Anterior cingulate cortex (tissue), 58 donors: Measurements from ENCODE around the gene RAET1E.
A peak's percentile ranks its signal among the peaks of the same experiment; 100 is the strongest.
"Not testable (repeated sequence)": the region's sequence is repeated elsewhere in the genome, so short reads cannot be mapped to it uniquely, and the experiment has no call there.

Source experiments
- DNase-seq, 58 donors: peaks; one replicate each; lab custom pipeline; 2025; lab: John Stamatoyannopoulos, UW

The RAET1E gene

GRCh38 chr6:149897855-149898744 is at the start of gene RAET1E:
RAET1E (minus strand) TSS chr6:149898113; CDS start chr6:149890901, 7,212 bp downstream.
- no peak for DNase-seq

- not testable (repeated sequence) for DNase-seq
Observed at GRCh38 chr6:149947533-149947932, 49.6 kb upstream of the RAET1E start.

- not testable (repeated sequence) for DNase-seq
Observed at GRCh38 chr6:149946631-149947030, 48.7 kb upstream of the RAET1E start.

- not testable (repeated sequence) for DNase-seq
Observed at GRCh38 chr6:149945276-149945675, 47.4 kb upstream of the RAET1E start.

- not testable (repeated sequence) for DNase-seq
Observed at GRCh38 chr6:149943321-149943720, 45.4 kb upstream of the RAET1E start.

- DNase-seq, result no peak
Observed at GRCh38 chr6:149942461-149942829, 44.5 kb upstream of the RAET1E start.

GRCh38 chr6:149941583-149942460 is 43.9 kb upstream of the RAET1E start, which contains the start of gene ULBP2:
ULBP2 (plus strand) TSS chr6:149942014; CDS start chr6:149942073, 59 bp downstream.
- peak in 56 of 58 donors; percentile 10 to 88 (median 70) for DNase-seq

GRCh38 chr6:149940672-149940982 is 42.7 kb upstream of the RAET1E start:
- no peak for DNase-seq

GRCh38 chr6:149939909-149940671 is 42.2 kb upstream of the RAET1E start:
- no peak for DNase-seq

- DNase-seq, result no peak
Observed at GRCh38 chr6:149939356-149939648, 41.4 kb upstream of the RAET1E start.

- no peak for DNase-seq
Observed at GRCh38 chr6:149938571-149939355, 40.9 kb upstream of the RAET1E start.

GRCh38 chr6:149938013-149938570 is 40.2 kb upstream of the RAET1E start:
- DNase-seq, result not testable (repeated sequence)

GRCh38 chr6:149936743-149937142 is 38.8 kb upstream of the RAET1E start:
- no peak for DNase-seq

- no peak for DNase-seq
Observed at GRCh38 chr6:149935668-149936067, 37.8 kb upstream of the RAET1E start.

GRCh38 chr6:149935246-149935645 is 37.3 kb upstream of the RAET1E start:
- no peak for DNase-seq

- DNase-seq, result peak in 33 of 58 donors; percentile 1 to 73 (median 18)
Observed at GRCh38 chr6:149934249-149935156, 36.6 kb upstream of the RAET1E start.

- no peak for DNase-seq
Observed at GRCh38 chr6:149933461-149933860, 35.5 kb upstream of the RAET1E start.

GRCh38 chr6:149933036-149933435 is 35.1 kb upstream of the RAET1E start:
- DNase-seq, result no peak
